GF-D8 (cell line): ENCODE results near the gene SPATA21.

ENCODE experiments used
- DNase-seq: peaks from one replicate; lab custom pipeline; 2025; lab: John Stamatoyannopoulos, UW

The SPATA21 gene

DNA sequence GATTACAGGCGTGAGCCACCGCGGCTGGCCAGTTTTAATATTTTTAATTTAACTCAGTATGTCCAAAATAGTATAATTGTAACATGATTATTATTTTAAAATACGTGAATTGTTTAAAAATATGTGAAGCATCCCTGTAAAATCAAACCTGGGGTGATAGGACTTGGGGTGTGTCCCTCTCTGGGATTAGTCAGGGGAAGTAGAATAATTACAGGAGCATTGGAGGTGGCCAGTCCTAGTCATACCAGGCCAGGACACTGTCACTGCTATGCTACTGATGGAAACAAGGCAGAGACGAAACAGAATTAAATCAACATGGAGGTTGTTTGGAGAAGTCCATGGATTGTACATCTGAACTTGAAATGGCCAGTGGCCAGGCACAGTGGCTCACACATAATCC is 53.3 kb downstream of the SPATA21 start:
- DNase-seq = no peak

DNA sequence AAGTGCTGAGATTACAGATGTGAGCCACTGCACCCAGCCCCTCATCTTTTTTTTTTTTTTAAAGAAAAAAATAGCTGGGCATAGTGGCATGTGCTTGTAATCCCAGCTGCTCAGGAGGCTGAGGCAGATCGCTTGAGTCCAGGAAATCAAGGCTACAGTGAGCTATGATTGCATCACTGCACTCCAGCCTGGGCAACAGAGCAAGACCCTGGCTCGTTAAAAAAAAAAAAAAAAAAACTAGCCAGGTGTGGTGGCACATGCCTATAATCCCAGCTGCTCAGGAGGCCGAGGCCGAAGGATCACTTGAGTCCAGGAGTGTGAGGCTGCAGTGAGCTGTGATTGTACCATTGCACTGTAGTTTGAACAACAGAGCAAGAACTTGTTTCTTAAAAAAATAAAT is 56.4 kb downstream of the SPATA21 start:
- DNase-seq = no peak

DNA sequence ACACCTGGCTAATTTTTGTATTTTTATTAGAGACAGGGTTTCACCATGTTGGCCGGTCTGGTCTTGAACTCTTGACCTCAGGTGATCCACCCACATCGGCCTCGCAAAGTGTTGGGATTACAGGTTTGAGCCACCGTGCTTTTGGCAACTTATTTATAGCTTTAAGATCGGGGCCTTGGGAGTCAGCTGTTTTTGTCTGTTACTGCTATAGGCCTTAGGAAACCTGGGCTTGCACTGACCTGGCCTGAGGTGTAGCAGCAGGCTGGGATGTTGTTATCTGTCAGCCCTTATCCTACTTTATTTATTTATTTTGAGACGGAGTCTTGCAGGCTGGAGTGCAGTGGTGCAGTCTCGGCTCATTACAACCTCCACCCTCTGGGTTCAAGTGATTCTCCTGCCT is 58.8 kb downstream of the SPATA21 start:
- DNase-seq = no peak

DNA sequence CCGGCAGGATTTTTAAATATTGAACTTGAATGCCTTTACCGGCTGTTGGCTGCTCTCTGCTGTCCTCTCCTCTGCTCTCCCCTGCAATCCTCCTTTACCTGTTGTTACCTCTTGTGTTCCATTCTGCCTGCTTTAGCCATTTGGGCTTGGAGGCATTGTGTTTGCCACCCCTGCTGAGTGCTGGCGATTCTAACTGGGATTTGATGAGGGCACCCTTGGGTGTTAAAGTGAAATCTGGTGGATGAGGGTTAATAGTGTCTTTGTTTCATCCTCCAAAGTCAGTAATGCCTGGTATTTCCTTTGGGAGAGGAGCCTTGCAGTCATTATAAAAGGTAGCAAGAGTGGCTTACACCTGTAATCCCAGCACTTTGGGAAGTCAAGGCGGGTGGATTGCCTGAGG is 60.3 kb downstream of the SPATA21 start:
- no peak for DNase-seq

DNA sequence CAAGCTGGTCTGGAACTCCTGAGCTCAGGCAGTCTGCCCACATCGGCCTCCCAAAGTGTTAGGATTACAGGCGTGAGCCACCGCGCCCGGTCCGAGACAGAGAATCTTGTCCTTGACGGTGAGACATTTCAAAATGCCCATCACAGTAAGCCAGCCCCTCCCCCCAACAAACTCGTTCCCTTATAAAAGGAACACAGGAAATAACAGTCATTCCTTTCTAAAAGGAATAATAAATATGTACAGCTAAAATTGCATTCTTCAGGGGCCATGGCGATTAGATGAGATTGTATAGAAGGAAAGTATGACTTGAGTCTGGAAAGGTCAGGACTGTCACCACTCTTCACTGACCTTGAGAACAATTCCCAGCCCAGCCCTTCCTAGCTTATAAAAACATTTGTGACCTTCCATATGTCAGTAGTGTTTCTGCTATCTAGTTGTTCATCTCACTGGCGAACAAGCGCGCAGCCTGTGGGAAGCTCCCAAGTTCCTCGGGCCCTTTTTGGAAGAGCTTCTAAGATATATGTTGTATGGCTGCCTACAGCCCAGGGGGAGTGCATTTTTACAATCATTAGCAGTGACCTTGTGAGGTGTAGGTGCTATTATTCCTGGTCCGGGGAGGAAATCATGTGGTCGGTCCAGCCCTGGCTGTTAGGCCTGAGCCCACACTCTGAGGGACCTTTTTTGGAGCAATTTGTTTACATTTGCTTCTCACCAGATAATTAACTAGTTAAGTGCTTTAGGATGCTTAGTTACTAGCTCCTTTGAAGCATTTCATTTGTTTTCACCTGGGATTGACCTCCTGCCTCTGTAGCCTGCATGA is 61.5 kb downstream of the SPATA21 start:
- DNase-seq = no peak

DNA sequence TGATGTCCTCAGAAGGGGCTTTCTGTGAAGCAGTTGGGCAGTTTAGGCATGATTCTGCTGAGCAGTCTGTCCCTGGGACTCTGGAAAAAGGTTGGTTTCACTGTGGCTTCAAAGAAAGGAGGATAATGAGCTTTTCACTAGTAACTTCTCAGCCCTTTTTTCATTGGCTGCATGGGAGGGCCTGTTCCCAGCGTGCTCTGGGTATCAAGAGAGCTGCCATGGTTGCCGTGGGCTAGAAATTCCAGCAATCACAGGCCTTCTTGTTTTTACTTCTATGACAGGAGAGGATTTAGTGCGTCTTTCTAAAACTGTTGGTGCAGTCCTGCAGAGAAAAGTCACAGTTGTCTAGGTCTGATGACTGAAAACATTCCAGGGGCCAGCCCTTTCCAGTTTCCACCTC is 63.0 kb downstream of the SPATA21 start:
- no peak for DNase-seq

DNA sequence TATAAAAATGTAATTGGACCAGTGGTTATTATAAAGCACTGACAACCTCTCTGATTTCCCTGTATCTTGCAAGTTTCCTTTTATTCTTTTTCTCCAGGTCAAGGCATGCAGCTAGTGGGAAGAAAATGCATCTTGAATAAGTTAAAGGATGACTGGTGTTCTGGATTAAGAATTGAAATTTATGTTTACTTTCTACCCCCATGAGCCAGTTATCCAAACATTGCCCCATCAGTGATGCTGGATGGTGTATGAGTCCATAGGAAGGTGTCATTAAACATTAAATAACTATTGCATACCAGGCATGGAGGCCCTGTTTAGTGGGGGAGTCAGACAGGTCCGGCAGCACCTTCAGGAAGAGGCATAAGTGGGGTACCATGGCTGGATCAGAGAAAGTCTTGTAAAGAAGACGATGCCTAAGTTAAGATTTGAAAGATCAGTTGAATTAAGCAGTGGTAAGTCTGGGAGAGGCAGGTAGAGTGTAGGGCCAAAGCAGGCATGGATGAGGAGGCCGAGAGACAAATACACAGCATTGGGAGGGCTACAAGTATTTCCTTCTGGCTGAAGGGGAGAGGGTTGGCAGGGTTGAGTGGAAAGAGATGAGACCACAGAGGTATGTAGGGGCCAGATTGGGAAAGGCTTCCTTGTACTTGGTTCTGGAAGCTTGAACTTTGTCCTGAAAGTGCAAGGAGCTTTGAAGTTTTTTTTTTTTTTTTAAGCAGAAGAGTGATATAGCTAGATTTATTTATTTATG is 64.5 kb downstream of the SPATA21 start:
- no peak for DNase-seq

DNA sequence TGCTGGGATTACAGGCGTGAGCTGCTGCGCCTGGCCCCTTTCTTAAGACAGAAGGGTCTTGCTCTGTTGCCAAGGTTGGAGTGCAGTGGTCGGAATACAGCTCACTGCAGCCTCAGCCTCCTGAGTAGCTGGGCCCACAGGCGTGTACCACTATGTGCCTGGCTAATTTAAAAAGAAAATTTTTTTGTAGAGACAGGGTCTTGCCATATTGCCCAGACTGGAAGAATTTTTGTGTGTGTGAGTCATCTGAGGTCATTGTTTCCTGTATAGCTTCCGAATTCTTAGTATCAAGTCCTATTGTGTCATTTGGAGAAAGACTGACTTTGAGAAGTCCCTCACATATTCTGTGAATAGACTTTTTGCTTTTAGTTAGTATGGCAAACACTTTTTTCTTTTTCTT is 65.5 kb downstream of the SPATA21 start:
- peak; percentile 37 for DNase-seq

DNA sequence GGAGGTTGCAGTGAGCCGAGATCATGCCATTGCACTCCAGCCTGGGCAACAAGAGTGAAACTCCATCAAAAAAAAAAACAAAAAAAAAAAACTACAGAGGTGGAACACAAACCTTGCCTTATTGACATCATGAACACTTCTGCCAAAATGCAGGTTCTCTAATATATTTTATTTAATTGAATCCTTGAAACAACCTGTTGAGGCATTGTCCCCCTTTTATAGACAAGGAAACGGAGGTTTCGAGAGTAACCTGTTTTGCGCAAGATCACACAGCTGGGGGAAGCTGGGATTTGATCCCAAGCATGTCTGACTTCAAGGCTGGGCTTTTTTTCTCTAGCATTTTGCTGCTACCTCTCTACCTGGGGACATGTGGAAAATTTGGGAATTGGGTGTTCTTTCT is 67.4 kb downstream of the SPATA21 start:
- no peak for DNase-seq

DNA sequence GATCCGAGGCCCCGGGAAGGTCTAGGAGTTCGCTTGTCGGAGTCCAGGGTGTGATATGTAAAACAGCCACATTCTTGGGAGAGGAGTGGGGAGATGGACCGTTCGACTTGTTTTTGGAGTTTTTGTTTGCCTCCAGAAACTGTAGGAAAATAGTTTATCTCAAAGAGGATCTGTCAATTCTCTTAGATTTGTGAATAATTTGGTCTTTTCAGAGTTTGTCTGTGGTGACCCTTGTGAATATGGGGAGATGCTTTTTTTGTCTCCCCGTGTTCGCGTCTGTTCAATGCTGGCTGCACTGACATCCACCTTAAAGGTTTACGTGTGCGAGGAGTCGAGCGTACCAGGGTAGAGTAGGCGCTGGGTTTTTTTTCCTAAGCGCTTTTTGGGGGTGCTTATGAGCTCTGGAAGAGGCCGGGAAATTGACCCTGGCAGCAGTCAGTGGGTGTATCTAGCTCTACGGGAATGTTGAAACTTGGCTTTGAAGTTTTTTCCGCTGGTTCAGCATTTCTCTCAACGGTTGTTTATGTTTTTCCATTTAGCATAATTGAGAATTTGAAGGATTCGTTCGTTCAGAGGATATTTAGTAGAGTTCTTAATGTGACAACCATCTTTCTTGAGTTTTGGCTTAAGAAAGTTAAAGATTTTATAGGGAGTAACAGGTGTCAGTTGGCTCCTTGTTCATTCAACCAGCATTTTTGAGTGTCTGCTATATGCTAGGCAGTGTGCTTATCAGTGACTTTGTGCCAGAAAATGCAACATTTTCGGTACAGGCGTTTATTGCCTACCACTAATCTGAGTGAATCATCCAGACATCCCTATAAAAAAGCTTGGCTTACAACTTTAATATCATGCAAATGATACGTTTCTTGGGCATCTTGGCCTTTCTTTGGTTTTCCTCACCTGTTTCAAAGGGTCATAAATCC is 69.0 kb downstream of the SPATA21 start:
- peak; percentile 14 for DNase-seq

DNA sequence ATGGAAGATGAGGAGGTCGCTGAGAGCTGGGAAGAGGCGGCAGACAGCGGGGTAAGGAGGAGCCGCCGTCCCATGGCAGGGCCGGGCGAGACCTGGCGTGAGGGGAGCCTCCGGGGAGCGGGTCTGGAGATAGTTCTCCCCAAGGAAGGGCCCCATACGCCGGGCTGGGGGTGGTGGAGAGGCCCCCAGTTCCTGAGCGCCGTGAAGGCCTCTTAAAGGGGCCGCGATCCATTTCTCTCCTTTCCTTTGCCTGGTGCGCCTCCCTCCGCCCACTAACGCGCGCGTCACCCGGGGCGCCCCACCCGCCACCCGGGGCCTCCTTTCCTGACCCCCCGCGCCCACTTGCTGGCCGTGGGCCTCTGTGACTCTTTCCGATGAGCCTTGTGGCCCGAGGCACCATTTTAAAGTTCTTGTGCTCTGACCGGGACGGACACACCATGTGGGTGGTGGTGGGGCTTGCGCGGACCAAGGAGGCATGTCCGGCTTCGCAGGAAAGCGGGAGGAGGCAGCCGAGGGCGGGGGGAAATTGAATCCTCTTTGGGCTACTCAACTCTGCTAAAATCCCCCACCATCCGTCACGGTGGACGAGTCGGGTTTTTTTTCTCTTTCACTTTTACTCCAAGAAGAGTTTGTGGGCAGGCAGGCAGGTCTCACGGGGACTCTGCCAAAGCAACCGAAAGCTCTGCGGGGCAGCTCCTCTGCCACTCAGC is 69.8 kb downstream of the SPATA21 start:
- DNase-seq = peak; percentile 48

DNA sequence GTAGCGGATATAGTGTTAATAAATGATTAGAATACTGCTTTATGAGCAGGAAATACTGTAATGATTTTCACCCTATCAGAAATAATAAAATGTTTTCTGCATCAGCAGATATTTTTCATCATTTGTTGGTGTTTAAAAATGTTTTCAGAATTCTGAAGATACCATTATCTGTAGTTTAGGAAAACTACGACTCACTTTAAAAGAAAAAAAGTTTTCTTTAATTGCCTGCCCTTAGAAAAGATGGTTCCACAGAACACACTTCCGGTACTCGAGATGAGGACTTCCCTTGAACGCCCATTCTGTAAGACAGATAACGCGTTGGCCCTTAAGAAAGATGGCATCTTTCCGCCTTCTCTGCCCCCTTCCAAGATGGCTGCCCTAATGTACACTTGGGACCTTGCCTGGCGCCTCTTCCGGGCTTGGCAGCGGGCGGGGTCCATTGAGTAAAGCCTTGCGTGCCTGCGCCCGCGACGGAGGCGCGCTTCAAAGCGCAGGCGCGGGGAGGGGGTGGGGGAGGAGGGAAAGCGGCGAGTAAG is 70.4 kb downstream of the SPATA21 start, which contains the start of gene SZRD1:
Gene SZRD1, plus strand, starts transcription at position 521 of the 536 bp plus-strand sequence. CDS start 16 bp downstream, outside the sequence.
- DNase-seq = peak; percentile 97

DNA sequence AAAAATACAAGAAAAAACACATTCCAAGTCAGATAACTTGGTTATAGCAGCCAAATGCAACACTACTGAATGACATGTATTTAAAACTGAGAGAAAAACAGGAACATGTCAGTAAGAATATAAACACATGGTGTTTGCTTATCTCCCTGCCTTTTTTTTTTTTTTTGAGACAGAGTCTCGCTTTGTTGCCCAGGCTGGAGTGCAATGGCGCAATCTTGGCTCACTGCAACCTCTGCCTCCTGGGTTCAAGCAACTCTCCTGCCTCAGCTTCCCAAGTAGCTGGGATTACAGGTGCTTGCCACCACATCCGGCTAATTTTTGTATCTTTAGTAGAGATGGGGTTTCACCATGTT is 72.1 kb downstream of the SPATA21 start:
- DNase-seq = peak; percentile 13

DNA sequence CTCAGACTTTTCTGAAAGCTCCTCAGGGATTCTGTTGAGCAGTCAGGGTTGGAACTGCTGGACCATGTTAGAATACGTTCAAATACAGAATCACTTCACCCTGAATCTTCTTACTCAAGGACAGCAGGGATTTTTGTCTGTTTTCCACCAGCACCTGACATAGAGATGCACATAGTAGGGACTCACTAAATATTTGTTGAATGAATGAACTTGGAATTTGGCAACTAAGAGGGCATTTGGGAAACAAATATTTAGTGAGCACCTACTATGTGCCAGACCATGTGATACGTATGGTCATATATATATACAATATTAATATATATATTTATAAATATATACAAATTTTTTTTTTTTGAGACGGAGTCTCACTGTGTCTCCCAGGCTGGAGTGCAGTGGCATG is 80.4 kb downstream of the SPATA21 start:
- DNase-seq = no peak

DNA sequence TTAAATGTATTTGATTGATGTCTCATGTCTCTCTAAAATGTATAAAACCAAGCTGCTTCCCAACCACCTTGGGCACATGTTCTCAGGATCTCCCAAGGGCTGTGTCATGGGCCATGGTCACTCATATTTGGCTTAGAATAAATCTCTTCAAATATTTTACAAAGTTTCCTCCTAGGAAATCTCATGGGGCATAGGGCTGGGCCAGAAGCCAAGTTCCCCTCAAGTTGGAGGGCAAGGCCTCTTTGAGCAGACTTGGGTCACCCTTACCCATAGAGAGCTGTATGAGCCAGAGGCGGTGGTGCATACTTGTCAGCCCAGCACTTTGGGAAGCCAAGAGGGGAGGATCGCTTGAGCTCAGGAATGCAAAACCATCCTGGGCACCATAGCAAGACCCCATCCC is 82.6 kb downstream of the SPATA21 start:
- DNase-seq = no peak

DNA sequence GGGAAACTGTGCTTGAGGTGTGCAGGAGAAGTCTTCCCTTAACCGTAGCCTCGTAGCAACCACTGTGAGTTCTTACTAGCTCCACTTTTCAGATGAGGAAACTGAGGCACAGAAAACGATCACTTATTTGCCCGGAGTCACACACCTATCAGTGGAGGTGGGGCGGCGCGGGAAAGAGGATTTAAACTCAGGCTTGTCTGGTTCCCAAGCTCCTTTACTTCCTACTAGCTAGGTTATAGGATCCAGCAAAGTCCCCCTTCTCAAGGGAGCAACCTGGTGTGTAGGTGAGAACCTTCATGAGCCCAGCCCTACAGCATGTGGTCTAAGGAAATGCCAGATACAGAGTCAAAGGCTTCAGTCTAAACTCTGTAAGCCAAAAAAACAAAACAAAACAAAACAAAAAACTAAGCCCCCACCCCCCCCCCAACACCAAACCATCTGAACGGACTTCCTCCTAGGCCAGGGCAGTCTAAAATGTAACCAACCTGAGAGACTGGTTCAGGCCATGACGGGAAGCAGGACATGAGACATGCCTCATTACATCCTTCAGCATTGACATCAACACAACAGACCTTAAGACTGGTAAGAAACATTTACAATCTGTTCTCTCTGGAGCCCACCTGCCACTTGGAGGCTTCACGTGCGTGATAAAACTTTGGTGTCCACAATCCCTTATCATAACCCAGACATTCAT is 84.2 kb downstream of the SPATA21 start:
- no peak for DNase-seq

DNA sequence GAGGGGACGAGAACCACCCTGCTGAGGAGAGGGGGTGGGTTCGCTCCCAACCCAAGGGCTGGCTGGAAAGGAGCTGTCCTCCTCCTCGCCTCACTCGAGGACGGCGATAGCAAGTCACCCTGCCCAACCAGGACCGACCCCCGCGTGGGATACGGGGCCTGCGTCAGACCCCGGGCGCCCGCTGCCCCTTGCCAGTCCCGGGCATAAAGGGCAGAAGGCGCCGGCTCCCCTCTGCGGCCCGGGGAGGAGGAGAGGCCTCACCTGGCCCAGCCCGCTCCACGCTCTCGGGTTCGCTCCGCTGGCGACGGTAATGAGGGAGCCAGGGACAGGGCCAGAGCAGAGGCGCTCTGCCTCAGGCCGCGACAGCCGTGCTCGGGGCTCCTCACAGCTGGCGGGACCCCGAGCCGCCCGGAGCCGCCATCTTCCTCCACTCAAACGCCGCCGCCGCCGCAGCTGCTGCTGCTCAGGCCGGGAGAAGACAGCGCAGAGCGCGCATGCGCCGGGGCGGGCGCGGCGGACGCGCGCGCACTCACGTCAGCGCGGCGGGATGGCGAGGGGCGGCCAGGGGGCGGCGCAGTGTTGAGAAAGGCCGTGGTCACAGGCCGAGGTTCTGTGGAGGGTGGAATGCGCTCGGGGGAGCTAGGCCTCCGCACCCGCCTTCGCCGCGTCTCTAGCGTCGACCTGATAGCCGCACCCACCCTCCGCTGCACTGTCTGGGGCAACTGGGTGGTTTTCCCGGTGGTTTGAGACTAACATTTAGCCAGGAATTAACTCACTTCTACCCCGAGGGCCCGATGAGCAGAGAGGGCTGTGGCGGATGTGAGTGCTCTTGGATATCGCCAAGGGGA is 85.0 kb downstream of the SPATA21 start, which contains the start of gene FBXO42:
Gene FBXO42, minus strand, starts transcription at position 487 of the 848 bp plus-strand sequence. CDS start 37,062 bp downstream, outside the sequence.
- DNase-seq = peak; percentile 80

DNA sequence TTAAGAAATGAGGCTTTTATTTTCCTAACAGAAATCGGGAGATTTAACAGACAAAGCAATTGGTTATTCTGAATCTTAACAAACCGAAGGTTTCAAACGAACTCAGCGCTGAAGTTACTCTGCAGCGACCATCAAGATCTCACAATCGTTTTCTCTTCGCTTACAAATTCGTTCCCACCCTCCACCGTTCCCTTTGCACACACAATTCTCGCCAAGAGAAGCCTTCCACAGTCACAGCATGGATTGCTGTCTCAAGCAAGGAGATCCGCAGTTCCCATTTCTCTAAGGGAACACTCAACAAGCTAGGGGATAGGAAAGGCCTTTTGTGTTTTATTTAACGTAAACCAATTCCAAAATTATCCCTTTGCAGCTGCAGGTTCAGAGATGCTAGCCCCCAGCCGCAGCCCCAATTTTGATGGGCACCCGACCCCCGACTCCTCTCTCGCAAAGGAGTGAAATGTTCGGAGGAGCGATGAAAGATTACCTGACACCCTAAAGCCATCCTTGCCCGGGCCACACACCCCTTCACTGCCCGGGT is 85.7 kb downstream of the SPATA21 start:
- no peak for DNase-seq

DNA sequence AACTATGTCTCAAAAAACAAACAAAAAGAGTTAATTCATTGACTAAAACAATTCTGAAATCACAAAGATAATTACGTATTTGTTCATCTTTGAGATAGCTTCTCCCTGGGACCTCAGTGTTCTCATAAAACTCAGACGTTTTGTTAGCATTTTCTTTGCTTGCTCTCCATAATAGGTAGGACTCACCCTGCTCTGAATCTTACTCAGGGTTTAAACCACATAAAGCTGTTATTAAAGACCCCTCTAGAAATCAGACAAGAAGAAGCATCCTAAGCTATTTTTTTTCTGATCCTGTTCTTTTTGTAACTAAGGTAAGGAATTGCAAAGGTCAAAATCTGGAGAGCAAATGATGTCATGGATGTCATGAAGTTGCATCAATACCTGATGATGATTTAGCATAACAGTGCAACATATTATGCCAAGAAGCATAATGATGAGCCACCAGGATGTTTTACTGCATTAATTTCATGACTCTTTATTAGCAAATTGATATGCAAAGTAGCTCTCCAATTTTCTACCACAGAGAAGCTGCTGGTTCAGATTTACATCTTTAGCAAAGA is 87.3 kb downstream of the SPATA21 start:
- DNase-seq = no peak
